Cardiac muscle cell (in vitro differentiated cells and primary cell): Measurements from ENCODE around the gene ACP2. TPM values are rescaled to one million over a fixed set of nuclear protein-coding genes. Genes with fewer than 3 reads are reported as not detected.

ENCODE experiments used
- DNase-seq, 2 donors: peaks; one replicate each; pipeline versions ENCODE4 v3.0.0 to v3.0.0-alpha.2; 2010 to 2017; ENCODE audit warnings: low read depth in 1 of 2, low spot score in 1 of 2
- H3K27ac ChIP-seq: fragments of 200-600 bp; sonication (generic); 2 replicates; pipeline ENCODE4 v1.5.1; 2016
- H3K27me3 ChIP-seq: fragments of 200-600 bp; sonication (generic); 2 replicates; pipeline ENCODE4 v1.6.0; 2016; ENCODE audit warnings: control low read depth
- H3K36me3 ChIP-seq: fragments of 200-600 bp; sonication (generic); 2 replicates; pipeline ENCODE4 v1.5.1; 2016; ENCODE audit warnings: control low read depth
- H3K4me1 ChIP-seq: fragments of 200-600 bp; sonication (generic); 2 replicates; pipeline ENCODE4 v1.8.1; 2017; ENCODE audit warnings: low read depth, mild to moderate bottlenecking, mixed run types
- H3K4me3 ChIP-seq: fragments of 200-600 bp; sonication (generic); 2 replicates; pipeline ENCODE4 v1.5.1; 2016; ENCODE audit warnings: mild to moderate bottlenecking
- H3K9me3 ChIP-seq: fragments of 200-600 bp; sonication (generic); 2 replicates; pipeline ENCODE4 v1.5.1; 2017; ENCODE audit warnings: low read depth, mild to moderate bottlenecking, control low read depth
- CTCF ChIP-seq: IDR thresholded peaks from 2 replicates; pipeline ENCODE4 v1.5.1; 2012; ENCODE audit warnings: low read depth, mild to moderate bottlenecking, low read length
- polyA plus RNA-seq: library from polyadenylated mRNA; unstranded; fragments of >200 nt; fragmentation: Nextera tagmentation; extraction: Ambion mirVana; gene quantifications from 2 replicates; pipeline ENCODE4 v1.2.1, GENCODE V29; 2016
- total RNA-seq: library from RNA; depleted of rRNA; stranded (reverse); fragments of >200 nt; gene quantifications from 2 replicates; pipeline ENCODE4 v1.2.3, GENCODE V29; 2016

The ACP2 gene
- total and polyA plus RNA-seq, 2 experiments from 2014 or later = 67.5 to 87.7 TPM

- Histone ChIP-seq H3K36me3 (peaks cover 73% of the 10 kb centered on the region), H3K4me1 (peaks cover 19% of the 10 kb centered on the region), H3K27me3 (no peaks in the 10 kb centered on the region), H3K9me3 (no peaks in the 10 kb centered on the region), H3K4me3 (no peak overlapping the region), H3K27ac (peak overlapping the region; percentile 60)
- DNase-seq = no peak
- no peak for TF ChIP-seq CTCF
These were observed 30.2 kb upstream of the ACP2 start for GRCh38 chr11:47278769-47279168.

- no peak for TF ChIP-seq CTCF
- H3K36me3 ChIP-seq = peaks cover 67% of the 10 kb centered on the region
- DNase-seq = peak in 1 of 2 donors; percentile 58
- peaks cover 21% of the 10 kb centered on the region for H3K4me1 ChIP-seq
- no peaks in the 10 kb centered on the region for H3K27me3 ChIP-seq
- no peak overlapping the region for H3K27ac ChIP-seq
- no peaks in the 10 kb centered on the region for H3K9me3 ChIP-seq
- no peak overlapping the region for H3K4me3 ChIP-seq
These were observed 29.4 kb upstream of the ACP2 start for GRCh38 chr11:47278058-47278457.

GRCh38 chr11:47276923-47277322 lies 28.3 kb upstream of the ACP2 start:
- Histone ChIP-seq H3K36me3 (peaks cover 57% of the 10 kb centered on the region), H3K9me3 (no peaks in the 10 kb centered on the region), H3K4me1 (peaks cover 32% of the 10 kb centered on the region), H3K27ac (no peak overlapping the region), H3K27me3 (no peaks in the 10 kb centered on the region), H3K4me3 (no peak overlapping the region)
- DNase-seq = no peak
- TF ChIP-seq CTCF = no peak

GRCh38 chr11:47274495-47275235 lies 26.1 kb upstream of the ACP2 start:
- no peak overlapping the region for H3K27ac ChIP-seq
- H3K4me3 ChIP-seq = no peak overlapping the region
- DNase-seq = no peak
- TF ChIP-seq CTCF = no peak
- H3K9me3 ChIP-seq = no peaks in the 10 kb centered on the region
- peaks cover 32% of the 10 kb centered on the region for H3K4me1 ChIP-seq
- H3K27me3 ChIP-seq = no peaks in the 10 kb centered on the region
- peaks cover 45% of the 10 kb centered on the region for H3K36me3 ChIP-seq

- Histone ChIP-seq H3K9me3 (no peaks in the 10 kb centered on the region), H3K4me3 (no peak overlapping the region), H3K27me3 (no peaks in the 10 kb centered on the region), H3K27ac (peak overlapping the region; percentile 48), H3K36me3 (peaks cover 31% of the 10 kb centered on the region), H3K4me1 (peaks cover 34% of the 10 kb centered on the region)
- DNase-seq = peak; percentile 45 to 66
- TF ChIP-seq CTCF = no peak
These were observed 24.1 kb upstream of the ACP2 start for GRCh38 chr11:47272706-47273105.
